ENCODE results near the gene CD177.
"Not testable (repeated sequence)": the region's sequence is repeated elsewhere in the genome, so short reads cannot be mapped to it uniquely, and the experiment has no call there.

CD177 gene

GRCh38 chr19:43353606-43354304 lies at the start of gene CD177:
Gene CD177, plus strand, starts transcription at chr19:43353686. Its CDS starts 29 bp downstream, at chr19:43353715.
- peak within 1 kb of the TSS; percentile 69 for H3K4me3 ChIP-seq (ENCODE audit: low read depth, low read length)

- no peak overlapping the region for H3K4me3 ChIP-seq (ENCODE audit: low read depth, low read length)
Measured at GRCh38 chr19:43305642-43306041, 47.8 kb upstream of the CD177 start.

- H3K4me3 ChIP-seq (ENCODE audit: low read depth, low read length), result no peak overlapping the region
Measured at GRCh38 chr19:43306097-43306496, 47.4 kb upstream of the CD177 start.

GRCh38 chr19:43308244-43308815 lies 45.2 kb upstream of the CD177 start:
- H3K4me3 ChIP-seq (ENCODE audit: low read depth, low read length), result no peak overlapping the region

- H3K4me3 ChIP-seq (ENCODE audit: low read depth, low read length), result no peak overlapping the region
Measured at GRCh38 chr19:43309466-43309865, 44.0 kb upstream of the CD177 start.

- no peak overlapping the region for H3K4me3 ChIP-seq (ENCODE audit: low read depth, low read length)
Measured at GRCh38 chr19:43310221-43310620, 43.3 kb upstream of the CD177 start.

- no peak overlapping the region for H3K4me3 ChIP-seq (ENCODE audit: low read depth, low read length)
Measured at GRCh38 chr19:43311256-43311655, 42.2 kb upstream of the CD177 start.

- H3K4me3 ChIP-seq (ENCODE audit: low read depth, low read length), result no peak overlapping the region
Measured at GRCh38 chr19:43311706-43312105, 41.8 kb upstream of the CD177 start.

- H3K4me3 ChIP-seq (ENCODE audit: low read depth, low read length), result no peak overlapping the region
Measured at GRCh38 chr19:43313711-43314495, 39.6 kb upstream of the CD177 start.

GRCh38 chr19:43315851-43316250 lies 37.6 kb upstream of the CD177 start:
- no peak overlapping the region for H3K4me3 ChIP-seq (ENCODE audit: low read depth, low read length)

- H3K4me3 ChIP-seq (ENCODE audit: low read depth, low read length), result no peak overlapping the region
Measured at GRCh38 chr19:43316591-43317319, 36.7 kb upstream of the CD177 start.

- H3K4me3 ChIP-seq (ENCODE audit: low read depth, low read length), result no peak overlapping the region
Measured at GRCh38 chr19:43318203-43318602, 35.3 kb upstream of the CD177 start.

- no peak overlapping the region for H3K4me3 ChIP-seq (ENCODE audit: low read depth, low read length)
Measured at GRCh38 chr19:43318796-43319314, 34.6 kb upstream of the CD177 start.

GRCh38 chr19:43320546-43320945 lies 32.9 kb upstream of the CD177 start:
- no peak overlapping the region for H3K4me3 ChIP-seq (ENCODE audit: low read depth, low read length)

GRCh38 chr19:43326761-43327160 lies 26.7 kb upstream of the CD177 start:
- H3K4me3 ChIP-seq (ENCODE audit: low read depth, low read length), result not testable (repeated sequence)

- not testable (repeated sequence) for H3K4me3 ChIP-seq (ENCODE audit: low read depth, low read length)
Measured at GRCh38 chr19:43328561-43328960, 24.9 kb upstream of the CD177 start.

GRCh38 chr19:43329049-43329448 lies 24.4 kb upstream of the CD177 start:
- not testable (repeated sequence) for H3K4me3 ChIP-seq (ENCODE audit: low read depth, low read length)

GRCh38 chr19:43329989-43330388 lies 23.5 kb upstream of the CD177 start:
- no peak overlapping the region for H3K4me3 ChIP-seq (ENCODE audit: low read depth, low read length)

- no peak overlapping the region for H3K4me3 ChIP-seq (ENCODE audit: low read depth, low read length)
Measured at GRCh38 chr19:43330726-43331434, 22.6 kb upstream of the CD177 start.

- no peak overlapping the region for H3K4me3 ChIP-seq (ENCODE audit: low read depth, low read length)
Measured at GRCh38 chr19:43331435-43332010, 22.0 kb upstream of the CD177 start.
